ENCODE measurements around the gene NCOA5.
A peak's percentile ranks its signal among the peaks of the same experiment; 100 is the strongest.

GRCh38 chr20:46021361-46022359 is 68.1 kb downstream of the NCOA5 start:
- TF ChIP-seq POLR2A (IDR thresholded peaks at IDR 0.05; ENCODE audit: extremely low read depth, insufficient read length), result no peak
- TF ChIP-seq CTCF (IDR thresholded peaks at IDR 0.05; ENCODE audit: low read depth, low read length), result no peak
- peak; percentile 47; the same call in 1 of the 2 replicates for TF ChIP-seq MYC (IDR thresholded peaks at IDR 0.05; ENCODE audit: low read depth, low read length)
- TF ChIP-seq MAX (IDR thresholded peaks at IDR 0.05; ENCODE audit: low read depth, low read length), result no peak; the same call in 1 of the 2 replicates
